HepG2 (cell line): ENCODE measurements around the gene HSP90AB1. TPM values are rescaled to one million over a fixed set of nuclear protein-coding genes. Genes with fewer than 3 reads are reported as not detected.

Source experiments
- ARID3A ChIP-seq: IDR thresholded peaks from 2 replicates; pipeline ENCODE4 v1.6.1; 2012; ENCODE audit warnings: low read depth, low read length, improper control_type of control experiment
- ATF4 ChIP-seq, 2 experiments: fragments of 450-650 bp in 1 of 2; sonication (generic) in 1 of 2; formaldehyde crosslinking; IDR thresholded peaks; 2 replicates each; pipeline versions ENCODE4 v1.5.0 to v1.8.0; 2020 to 2022; ENCODE audit warnings: mild to moderate bottlenecking in 1 of 2, missing genetic modification reagents in 1 of 2
- HDAC2 ChIP-seq: sonication (generic); formaldehyde crosslinking; IDR thresholded peaks from 2 replicates; pipeline ENCODE4 v1.4.0; 2020; ENCODE audit warnings: missing genetic modification reagents
- KAT8 ChIP-seq: IDR thresholded peaks from 2 replicates; pipeline ENCODE4 v1.6.1; 2016; ENCODE audit warnings: missing genetic modification reagents, missing compliant biosample characterization
- MXI1 ChIP-seq: IDR thresholded peaks from 3 replicates; pipeline ENCODE4 v1.6.1; 2012; ENCODE audit warnings: low read depth, low read length, inconsistent platforms, borderline replicate concordance
- SRY ChIP-seq: sonication (generic); formaldehyde crosslinking; IDR thresholded peaks from 2 replicates; pipeline ENCODE4 v1.8.0; 2022; ENCODE audit warnings: mild to moderate bottlenecking, missing genetic modification reagents
- ZNF546 ChIP-seq: sonication (generic); formaldehyde crosslinking; conservative IDR thresholded peaks from 2 replicates; pipeline ENCODE4 v1.8.1; 2023; ENCODE audit warnings: mild to moderate bottlenecking, missing genetic modification reagents
- ZNF547 ChIP-seq: sonication (generic); formaldehyde crosslinking; IDR thresholded peaks from 2 replicates; pipeline ENCODE4 v1.5.1; 2020; ENCODE audit warnings: mild to moderate bottlenecking, missing genetic modification reagents
- ZNF768 ChIP-seq: sonication (generic); formaldehyde crosslinking; IDR thresholded peaks from 2 replicates; pipeline ENCODE4 v1.4.0; 2020; ENCODE audit warnings: missing genetic modification reagents
- polyA plus RNA-seq, 8 experiments: library from polyadenylated mRNA; depleted of rRNA in 3 of 8; stranded (reverse) in 7 of 8; unstranded in 1 of 8; fragments of >200 nt; fragmentation: Illumina TruSeq in 4 of 8; extraction: Trizol in 4 of 8; gene quantifications; 2 replicates each; pipeline versions ENCODE4 v1.2.1 to v1.2.3, GENCODE V29; 2011 to 2016; ENCODE audit warnings: low read depth in 4 of 8, missing spikeins in 1 of 8, mixed read lengths in 1 of 8; ENCODE audit not compliant: insufficient read depth in 1 of 8
- total RNA-seq, 5 experiments: library from RNA; depleted of rRNA; stranded (reverse); fragments of >200 nt; fragmentation: Illumina TruSeq; extraction: Trizol; gene quantifications; 2 replicates each; pipeline ENCODE4 v1.2.3, GENCODE V29; 2016; ENCODE audit warnings: low read depth in 1 of 5
- TF ChIP-seq, protein P1 (sequence below): sonication (generic); formaldehyde crosslinking; IDR thresholded peaks from 2 replicates; pipeline ENCODE4 v1.8.0; 2022; ENCODE audit warnings: missing genetic modification reagents, mild to moderate bottlenecking, borderline replicate concordance

Gene HSP90AB1
- total and polyA plus RNA-seq, 2 of the 13 experiments (the other 11 are each of a cell fraction or from before 2014, with no cell fraction given): 1,325 to 1,472 TPM

GRCh38 chr6:44224029-44224964 lies 22.6 kb upstream of the HSP90AB1 start (continued):
- 0 out of 4 replicates have a peak, but pooled peaks of 1 of the 2 experiments have one; percentile 19 for TF ChIP-seq ATF4 (CRISPR knock-in tag; IDR thresholded peaks at IDR 0.05)
- no peak for TF ChIP-seq MXI1
- TF ChIP-seq ARID3A: 0 out of 2 replicates have a peak, but pooled peaks have one; percentile 2
- no peak for TF ChIP-seq ZNF547 (CRISPR knock-in tag)
- TF ChIP-seq SRY (CRISPR knock-in tag): no peak
- 0 out of 2 replicates have a peak, but pooled peaks have one; percentile 12 for TF ChIP-seq HDAC2
- TF ChIP-seq ZNF546 (CRISPR knock-in tag): peak; percentile 16; the same call in 1 of the 2 replicates
- TF ChIP-seq, protein P1, sequence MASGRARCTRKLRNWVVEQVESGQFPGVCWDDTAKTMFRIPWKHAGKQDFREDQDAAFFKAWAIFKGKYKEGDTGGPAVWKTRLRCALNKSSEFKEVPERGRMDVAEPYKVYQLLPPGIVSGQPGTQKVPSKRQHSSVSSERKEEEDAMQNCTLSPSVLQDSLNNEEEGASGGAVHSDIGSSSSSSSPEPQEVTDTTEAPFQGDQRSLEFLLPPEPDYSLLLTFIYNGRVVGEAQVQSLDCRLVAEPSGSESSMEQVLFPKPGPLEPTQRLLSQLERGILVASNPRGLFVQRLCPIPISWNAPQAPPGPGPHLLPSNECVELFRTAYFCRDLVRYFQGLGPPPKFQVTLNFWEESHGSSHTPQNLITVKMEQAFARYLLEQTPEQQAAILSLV: 0 out of 2 replicates have a peak, but pooled peaks have one; percentile 3
- peak; percentile 91 for TF ChIP-seq ZNF768 (CRISPR knock-in tag)
- no peak for TF ChIP-seq KAT8 (CRISPR knock-in tag)
